Activated CD8-positive, alpha-beta memory T cell treated with anti-CD3 and anti-CD28 coated beads, Interleukin-2, amount 50 U/mL, for 1 hour (primary cell): ENCODE measurements around the gene PCDHB4.
"Not testable (repeated sequence)": the region's sequence is repeated elsewhere in the genome, so short reads cannot be mapped to it uniquely, and the experiment has no call there.

ENCODE experiments used
- DNase-seq: peaks from one replicate; pipeline ENCODE4 v3.0.0-alpha.2; 2020; ENCODE audit errors: extremely low read depth

The PCDHB4 gene

GRCh38 chr5:141121563-141121962, at the start of gene PCDHB4:
TSS of gene PCDHB4 (plus strand) at chr5:141121818. CDS start at chr5:141121999, 181 bp downstream.
- no peak for DNase-seq

DNA sequence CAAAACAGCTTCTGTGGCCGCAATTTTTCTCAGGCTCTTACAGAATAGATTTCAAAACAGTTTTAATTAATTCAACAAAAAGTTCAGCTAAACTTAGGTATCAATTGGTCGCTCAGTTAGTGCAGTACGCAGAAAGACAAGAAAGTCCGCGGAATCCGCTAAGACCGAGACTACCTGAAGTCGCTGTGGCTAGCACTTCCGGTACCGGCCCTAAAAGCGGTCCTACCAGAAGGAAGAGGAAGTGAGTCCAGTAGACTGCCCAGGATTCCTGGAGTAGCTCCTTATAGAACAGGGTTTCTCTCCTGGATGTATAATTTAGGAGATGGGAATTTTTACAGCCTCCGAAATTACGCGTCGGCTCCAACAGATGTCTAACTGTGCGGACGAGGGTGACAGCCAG, 43.8 kb upstream of the PCDHB4 start:
- DNase-seq = no peak

GRCh38 chr5:141082228-141082627, 39.4 kb upstream of the PCDHB4 start:
- no peak for DNase-seq

DNA sequence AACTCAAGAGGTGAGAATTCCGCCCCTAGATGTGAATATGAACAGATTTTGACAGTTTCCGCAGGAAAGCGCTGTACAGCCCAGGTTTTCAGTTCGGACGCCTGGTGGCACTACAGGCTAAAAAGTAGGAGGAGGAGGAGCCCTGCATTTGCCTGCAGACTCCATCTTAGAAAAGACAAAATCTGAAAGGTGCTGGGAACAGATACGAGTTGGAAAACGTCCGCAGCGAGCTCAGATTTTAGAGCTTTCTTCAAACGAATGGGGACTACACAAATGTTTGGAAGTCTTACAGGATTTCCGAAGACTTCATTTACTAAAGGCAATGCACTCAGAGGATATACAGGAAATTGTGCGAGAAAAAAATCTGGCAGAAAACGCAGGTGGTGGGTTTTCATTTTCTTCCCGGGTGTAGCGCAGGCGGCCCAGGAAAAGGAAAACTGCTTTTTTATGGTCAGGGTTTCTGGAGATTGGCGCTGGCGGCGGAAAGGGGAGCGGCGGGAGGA, 37.1 kb upstream of the PCDHB4 start:
- DNase-seq = no peak

DNA sequence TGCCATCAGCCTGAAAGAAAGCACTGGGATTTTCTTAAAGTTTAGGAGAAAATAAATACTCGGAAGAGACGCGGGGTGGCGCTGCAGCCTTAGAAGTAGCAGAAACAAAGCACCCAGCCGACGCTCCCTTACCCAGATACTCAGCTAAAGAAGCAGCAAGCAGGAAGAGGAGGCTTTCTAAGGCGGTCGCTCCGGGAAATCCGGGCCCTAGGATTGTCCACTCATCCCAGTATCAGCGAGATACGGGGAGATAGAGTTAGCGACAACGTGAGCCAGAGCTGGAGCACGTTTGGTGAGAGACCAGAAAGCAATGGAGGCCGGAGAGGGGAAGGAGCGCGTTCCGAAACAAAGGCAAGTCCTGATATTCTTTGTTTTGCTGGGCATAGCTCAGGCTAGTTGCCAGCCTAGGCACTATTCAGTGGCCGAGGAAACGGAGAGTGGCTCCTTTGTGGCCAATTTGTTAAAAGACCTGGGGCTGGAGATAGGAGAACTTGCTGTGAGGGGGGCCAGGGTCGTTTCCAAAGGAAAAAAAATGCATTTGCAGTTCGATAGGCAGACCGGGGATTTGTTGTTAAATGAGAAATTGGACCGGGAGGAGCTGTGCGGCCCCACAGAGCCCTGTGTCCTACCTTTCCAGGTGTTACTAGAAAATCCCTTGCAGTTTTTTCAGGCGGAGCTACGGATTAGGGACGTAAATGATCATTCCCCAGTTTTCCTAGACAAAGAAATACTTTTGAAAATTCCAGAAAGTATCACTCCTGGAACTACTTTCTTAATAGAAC, 26.9 kb upstream of the PCDHB4 start, which contains the start of gene PCDHB2:
TSS of gene PCDHB2 (plus strand) at position 135 of the 782 bp plus-strand sequence. CDS start at position 311, 176 bp downstream.
- no peak for DNase-seq

GRCh38 chr5:141095263-141095641, 26.4 kb upstream of the PCDHB4 start:
- DNase-seq = no peak

- not testable (repeated sequence) for DNase-seq
Measured at GRCh38 chr5:141096181-141096580, 25.4 kb upstream of the PCDHB4 start.

DNA sequence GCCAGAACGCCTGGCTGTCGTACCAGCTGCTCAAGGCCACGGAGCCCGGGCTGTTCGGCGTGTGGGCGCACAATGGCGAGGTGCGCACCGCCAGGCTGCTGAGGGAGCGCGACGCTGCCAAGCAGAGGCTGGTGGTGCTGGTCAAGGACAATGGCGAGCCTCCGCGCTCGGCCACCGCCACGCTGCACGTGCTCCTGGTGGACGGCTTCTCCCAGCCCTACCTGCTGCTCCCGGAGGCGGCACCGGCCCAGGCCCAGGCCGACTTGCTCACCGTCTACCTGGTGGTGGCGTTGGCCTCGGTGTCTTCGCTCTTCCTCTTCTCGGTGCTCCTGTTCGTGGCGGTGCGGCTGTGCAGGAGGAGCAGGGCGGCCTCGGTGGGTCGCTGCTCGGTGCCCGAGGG, 25.0 kb upstream of the PCDHB4 start:
- DNase-seq = not testable (repeated sequence)

GRCh38 chr5:141100243-141100805, 21.3 kb upstream of the PCDHB4 start, which contains the start of gene PCDHB3:
TSS of gene PCDHB3 (plus strand) at chr5:141100473. CDS start at chr5:141100650, 177 bp downstream.
- no peak for DNase-seq

DNA sequence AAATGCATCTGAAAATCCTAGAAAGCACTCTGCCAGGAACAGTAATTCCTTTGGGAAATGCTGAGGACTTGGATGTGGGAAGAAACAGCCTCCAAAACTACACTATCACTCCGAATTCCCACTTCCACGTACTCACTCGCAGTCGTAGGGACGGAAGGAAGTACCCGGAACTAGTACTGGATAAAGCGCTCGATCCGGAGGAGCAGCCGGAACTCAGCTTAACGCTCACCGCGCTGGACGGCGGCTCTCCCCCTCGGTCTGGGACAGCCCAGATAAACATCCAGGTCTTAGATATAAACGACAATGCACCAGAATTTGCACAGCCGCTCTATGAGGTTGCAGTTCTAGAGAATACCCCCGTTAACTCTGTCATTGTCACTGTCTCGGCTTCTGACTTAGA, 20.6 kb upstream of the PCDHB4 start:
- DNase-seq = no peak

DNA sequence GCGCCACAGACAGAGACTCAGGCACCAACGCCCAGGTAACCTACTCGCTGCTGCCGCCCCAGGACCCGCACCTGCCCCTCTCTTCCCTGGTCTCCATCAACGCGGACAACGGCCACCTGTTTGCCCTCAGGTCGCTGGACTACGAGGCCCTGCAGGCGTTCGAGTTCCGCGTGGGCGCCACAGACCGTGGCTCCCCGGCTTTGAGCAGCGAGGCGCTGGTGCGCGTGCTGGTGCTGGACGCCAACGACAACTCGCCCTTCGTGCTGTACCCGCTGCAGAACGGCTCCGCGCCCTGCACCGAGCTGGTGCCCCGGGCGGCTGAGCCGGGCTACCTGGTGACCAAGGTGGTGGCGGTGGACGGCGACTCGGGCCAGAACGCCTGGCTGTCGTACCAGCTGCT, 19.5 kb upstream of the PCDHB4 start:
- not testable (repeated sequence) for DNase-seq

- not testable (repeated sequence) for DNase-seq
Measured at GRCh38 chr5:141102471-141102870, 19.1 kb upstream of the PCDHB4 start.

DNA sequence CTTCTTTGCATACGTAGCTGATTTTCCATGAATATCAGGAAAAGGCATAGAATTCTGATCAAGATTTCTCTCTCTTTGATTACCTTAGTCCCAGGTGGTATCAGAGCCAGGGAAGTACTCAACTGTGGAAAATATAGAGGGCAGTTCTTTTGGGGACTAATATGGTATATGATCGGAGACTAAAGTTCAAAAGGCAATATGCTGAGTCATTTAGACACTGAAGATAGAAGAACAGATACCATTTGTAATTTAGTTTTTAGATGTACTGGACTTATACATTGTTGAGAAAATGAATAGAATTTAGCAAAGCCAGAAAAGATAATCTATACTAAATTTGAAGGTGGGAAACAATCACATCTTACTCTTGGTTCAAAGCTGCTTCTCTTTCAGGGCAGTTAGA, 16.3 kb upstream of the PCDHB4 start:
- no peak for DNase-seq

GRCh38 chr5:141119250-141119649, 2.4 kb upstream of the PCDHB4 start:
- no peak for DNase-seq

- DNase-seq = no peak
Measured at GRCh38 chr5:141121985-141122384, 367 bp downstream of the PCDHB4 start.

GRCh38 chr5:141123396-141124135, 1.9 kb downstream of the PCDHB4 start:
- DNase-seq = not testable (repeated sequence)

- DNase-seq = no peak
Measured at GRCh38 chr5:141127305-141127704, 5.7 kb downstream of the PCDHB4 start.

- no peak for DNase-seq
Measured at GRCh38 chr5:141135030-141135717, 13.6 kb downstream of the PCDHB4 start, which contains the start of gene PCDHB5. TSS of gene PCDHB5 (plus strand) at chr5:141135206. CDS start at chr5:141135435, 229 bp downstream.

GRCh38 chr5:141135718-141136266, 14.2 kb downstream of the PCDHB4 start:
- DNase-seq = no peak

DNA sequence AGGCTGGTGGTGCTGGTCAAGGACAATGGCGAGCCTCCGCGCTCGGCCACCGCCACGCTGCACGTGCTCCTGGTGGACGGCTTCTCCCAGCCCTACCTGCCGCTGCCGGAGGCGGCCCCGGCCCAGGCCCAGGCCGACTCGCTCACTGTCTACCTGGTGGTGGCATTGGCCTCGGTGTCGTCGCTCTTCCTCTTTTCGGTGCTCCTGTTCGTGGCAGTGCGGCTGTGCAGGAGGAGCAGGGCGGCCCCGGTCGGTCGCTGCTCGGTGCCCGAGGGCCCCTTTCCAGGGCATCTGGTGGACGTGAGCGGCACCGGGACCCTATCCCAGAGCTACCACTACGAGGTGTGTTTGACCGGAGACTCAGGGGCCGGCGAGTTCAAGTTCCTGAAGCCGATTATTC, 15.7 kb downstream of the PCDHB4 start:
- DNase-seq = not testable (repeated sequence)

DNA sequence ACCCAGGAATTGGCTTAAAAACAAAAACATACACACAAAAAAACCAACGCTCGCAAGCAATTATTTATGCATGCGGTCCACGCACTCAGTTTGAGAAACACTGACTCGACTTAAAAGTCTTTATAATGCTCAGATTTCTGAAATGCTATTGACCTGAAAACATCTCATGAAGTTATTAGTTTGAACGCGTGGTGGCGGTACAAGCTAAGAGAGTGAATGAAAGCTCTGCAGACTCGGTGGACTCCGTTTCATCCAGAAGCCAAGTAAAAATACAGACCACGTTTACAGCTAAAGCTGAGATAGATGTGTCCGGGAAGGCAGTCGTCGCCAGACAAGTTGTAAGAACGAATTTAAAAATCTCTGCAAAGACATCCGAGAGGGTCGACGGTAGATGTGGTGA, 28.2 kb downstream of the PCDHB4 start, which contains the start of gene PCDHB6:
TSS of gene PCDHB6 (plus strand) at position 246 of the 400 bp plus-strand sequence. CDS start 201 bp downstream, outside the sequence.
- DNase-seq = no peak
